ENCODE measurements around the gene GBP4.

The GBP4 gene

DNA sequence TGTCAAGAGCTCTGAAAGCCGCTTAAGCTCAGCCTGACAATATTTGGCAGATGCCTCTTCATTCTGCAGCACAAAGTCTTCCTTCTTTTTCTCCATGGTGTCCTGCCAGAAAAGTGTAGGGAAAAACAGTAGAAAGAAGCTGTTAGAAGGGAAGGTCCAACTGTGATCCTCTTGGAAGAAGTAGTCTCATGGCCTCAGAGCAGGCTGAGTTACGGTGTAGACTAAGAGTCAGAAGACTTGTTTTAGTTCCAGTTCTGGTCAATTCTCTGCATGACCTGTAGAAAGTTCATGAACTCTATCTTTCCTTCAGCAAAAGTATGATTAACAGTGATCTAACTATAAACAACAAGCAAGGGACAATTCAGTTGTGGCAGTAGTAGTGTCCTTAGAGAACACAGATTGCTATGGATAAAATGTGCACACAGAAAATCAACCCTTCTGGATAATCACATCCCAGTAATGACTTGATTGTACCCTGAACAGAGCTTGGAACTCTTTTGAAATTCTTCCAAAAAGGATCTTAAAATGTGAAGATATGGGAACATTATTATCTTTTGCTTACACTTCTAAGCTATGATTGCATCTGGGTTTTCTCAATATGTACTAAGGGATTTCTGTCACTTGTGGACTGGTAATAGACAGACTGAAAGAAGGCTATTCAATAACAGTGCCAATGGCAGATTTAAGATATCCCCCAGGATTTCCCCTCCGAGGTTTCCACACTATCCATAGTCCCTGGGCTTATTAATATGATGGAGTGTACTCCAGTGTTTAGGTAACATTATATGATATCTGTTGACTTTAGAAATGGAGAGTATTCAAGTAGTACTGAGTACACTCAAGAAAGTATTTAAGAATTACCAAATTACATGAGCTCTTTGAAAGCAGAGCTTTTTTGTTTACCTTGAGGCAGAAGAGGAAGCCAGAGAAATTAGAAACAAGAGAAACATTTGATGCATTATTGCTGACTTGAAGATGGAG is 50.8 kb downstream of the GBP4 start:
- H3K9me3 Mint-ChIP-seq, result no peaks in the 10 kb centered on the region
- H3K27me3 Mint-ChIP-seq (ENCODE audit: low read depth, poor library complexity), result peaks cover 13% of the 10 kb centered on the region
- H3K4me1 Mint-ChIP-seq, result no peaks in the 10 kb centered on the region
- no peak for DNase-seq
- TF ChIP-seq, protein P1, sequence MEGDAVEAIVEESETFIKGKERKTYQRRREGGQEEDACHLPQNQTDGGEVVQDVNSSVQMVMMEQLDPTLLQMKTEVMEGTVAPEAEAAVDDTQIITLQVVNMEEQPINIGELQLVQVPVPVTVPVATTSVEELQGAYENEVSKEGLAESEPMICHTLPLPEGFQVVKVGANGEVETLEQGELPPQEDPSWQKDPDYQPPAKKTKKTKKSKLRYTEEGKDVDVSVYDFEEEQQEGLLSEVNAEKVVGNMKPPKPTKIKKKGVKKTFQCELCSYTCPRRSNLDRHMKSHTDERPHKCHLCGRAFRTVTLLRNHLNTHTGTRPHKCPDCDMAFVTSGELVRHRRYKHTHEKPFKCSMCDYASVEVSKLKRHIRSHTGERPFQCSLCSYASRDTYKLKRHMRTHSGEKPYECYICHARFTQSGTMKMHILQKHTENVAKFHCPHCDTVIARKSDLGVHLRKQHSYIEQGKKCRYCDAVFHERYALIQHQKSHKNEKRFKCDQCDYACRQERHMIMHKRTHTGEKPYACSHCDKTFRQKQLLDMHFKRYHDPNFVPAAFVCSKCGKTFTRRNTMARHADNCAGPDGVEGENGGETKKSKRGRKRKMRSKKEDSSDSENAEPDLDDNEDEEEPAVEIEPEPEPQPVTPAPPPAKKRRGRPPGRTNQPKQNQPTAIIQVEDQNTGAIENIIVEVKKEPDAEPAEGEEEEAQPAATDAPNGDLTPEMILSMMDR (IDR thresholded peaks at IDR 0.05), result no peak
- no peaks in the 10 kb centered on the region for H3K36me3 Mint-ChIP-seq (ENCODE audit: low read depth)
- no peak overlapping the region for H3K27ac Mint-ChIP-seq
- H3K4me3 Mint-ChIP-seq, result no peak overlapping the region

GRCh38 chr1:89146721-89147120 is 52.0 kb downstream of the GBP4 start:
- Mint-ChIP-seq H3K4me1 (no peaks in the 10 kb centered on the region), H3K9me3 (no peaks in the 10 kb centered on the region), H3K27ac (no peak overlapping the region), H3K27me3 (ENCODE audit: low read depth, poor library complexity) (peaks cover 11% of the 10 kb centered on the region), H3K4me3 (no peak overlapping the region), H3K36me3 (ENCODE audit: low read depth) (no peaks in the 10 kb centered on the region)
- DNase-seq, result no peak
- TF ChIP-seq, protein P1 (IDR thresholded peaks at IDR 0.05), result no peak

DNA sequence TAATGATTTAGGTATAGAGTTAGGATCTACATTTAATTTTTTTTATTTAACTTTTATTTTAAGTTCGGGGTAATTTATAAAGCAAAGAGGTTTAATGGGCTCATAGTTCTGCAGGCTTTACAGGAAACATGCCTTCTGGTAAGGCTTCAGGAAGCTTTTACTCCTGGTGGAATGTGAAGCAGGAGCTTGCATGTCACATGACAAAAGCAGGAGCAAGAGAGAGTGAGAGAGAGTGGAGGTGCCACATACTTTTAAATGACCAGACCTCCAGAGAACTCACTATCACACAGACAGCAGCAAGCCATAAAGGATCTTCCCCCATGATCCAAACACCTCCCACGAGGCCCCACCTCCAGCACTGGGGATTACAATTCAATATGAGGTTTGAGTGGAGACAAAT is 55.3 kb downstream of the GBP4 start:
- no peak overlapping the region for H3K4me3 Mint-ChIP-seq
- TF ChIP-seq, protein P1 (IDR thresholded peaks at IDR 0.05), result no peak
- H3K9me3 Mint-ChIP-seq, result peaks cover 4% of the 10 kb centered on the region
- H3K4me1 Mint-ChIP-seq, result no peaks in the 10 kb centered on the region
- H3K27ac Mint-ChIP-seq, result no peak overlapping the region
- DNase-seq, result no peak
- no peaks in the 10 kb centered on the region for H3K36me3 Mint-ChIP-seq (ENCODE audit: low read depth)
- peaks cover 16% of the 10 kb centered on the region for H3K27me3 Mint-ChIP-seq (ENCODE audit: low read depth, poor library complexity)

DNA sequence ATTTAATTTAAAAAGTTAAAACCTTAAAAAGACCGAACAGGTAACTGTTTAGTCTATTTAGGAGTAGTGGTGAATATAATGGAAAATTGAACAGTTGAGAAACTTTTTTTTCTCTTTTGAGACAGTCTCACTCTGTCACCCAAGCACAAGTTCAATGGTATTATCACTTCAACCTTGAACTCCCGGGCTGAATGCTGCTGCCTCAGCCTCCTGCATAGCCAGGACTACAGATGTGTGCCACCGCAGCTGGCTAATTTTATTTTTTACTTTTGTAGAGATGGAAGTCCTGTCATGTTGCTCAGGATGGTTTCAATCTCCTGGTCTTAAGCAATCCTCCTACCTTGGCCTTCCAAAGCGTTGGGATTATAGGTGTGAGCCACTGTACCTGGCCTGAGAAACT is 56.6 kb downstream of the GBP4 start:
- Mint-ChIP-seq H3K9me3 (peaks cover 11% of the 10 kb centered on the region), H3K36me3 (ENCODE audit: low read depth) (no peaks in the 10 kb centered on the region), H3K27me3 (ENCODE audit: low read depth, poor library complexity) (peaks cover 13% of the 10 kb centered on the region), H3K4me3 (no peak overlapping the region), H3K27ac (no peak overlapping the region), H3K4me1 (no peaks in the 10 kb centered on the region)
- DNase-seq, result no peak
- TF ChIP-seq, protein P1 (IDR thresholded peaks at IDR 0.05), result no peak

- Mint-ChIP-seq H3K9me3 (peaks cover 10% of the 10 kb centered on the region), H3K36me3 (ENCODE audit: low read depth) (no peaks in the 10 kb centered on the region), H3K4me1 (no peaks in the 10 kb centered on the region), H3K4me3 (no peak overlapping the region), H3K27me3 (ENCODE audit: low read depth, poor library complexity) (peaks cover 3% of the 10 kb centered on the region), H3K27ac (no peak overlapping the region)
- TF ChIP-seq, protein P1 (IDR thresholded peaks at IDR 0.05), result no peak
- no peak for DNase-seq
Observed at GRCh38 chr1:89133747-89134146, 65.0 kb downstream of the GBP4 start.
